ENCODE data around the gene COMMD3. TPM values are rescaled to one million over a fixed set of nuclear protein-coding genes. Genes with fewer than 3 reads are reported as not detected.

The COMMD3 gene
- total and polyA plus RNA-seq, 9 of the 15 experiments (the other 6 are each of a cell fraction or from before 2014, with no cell fraction given), result 50.7 to 217 (median 80.1) TPM

DNA sequence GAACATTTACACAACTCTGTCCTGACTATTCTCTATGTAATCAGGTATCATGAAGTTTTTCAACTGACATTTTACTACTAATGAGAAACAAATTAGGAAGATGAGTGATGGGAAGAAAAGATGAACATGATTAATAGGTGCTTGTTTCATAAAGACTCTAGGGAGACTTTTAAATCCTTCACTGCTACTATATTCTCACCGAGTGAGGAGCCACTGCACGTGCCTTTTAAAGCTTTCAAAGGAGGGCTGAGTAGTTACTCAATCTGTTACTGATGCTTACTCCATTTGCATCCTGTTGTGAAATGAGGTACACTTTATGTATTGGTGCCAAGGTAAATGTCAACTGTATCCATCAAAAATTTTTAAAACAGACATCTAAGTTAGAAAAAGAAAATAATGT lies 1.3 kb upstream of the COMMD3 start (continued):
- TF ChIP-seq TOE1 (IDR thresholded peaks at IDR 0.05; ENCODE audit: borderline replicate concordance), result no peak
- no peak for TF ChIP-seq TOE1 (CRISPR knock-in tag; IDR thresholded peaks at IDR 0.05; ENCODE audit: borderline replicate concordance, low read depth)
- no peak for TF ChIP-seq ZBTB9 (CRISPR knock-in tag; IDR thresholded peaks at IDR 0.05)
- TF ChIP-seq, protein P1, sequence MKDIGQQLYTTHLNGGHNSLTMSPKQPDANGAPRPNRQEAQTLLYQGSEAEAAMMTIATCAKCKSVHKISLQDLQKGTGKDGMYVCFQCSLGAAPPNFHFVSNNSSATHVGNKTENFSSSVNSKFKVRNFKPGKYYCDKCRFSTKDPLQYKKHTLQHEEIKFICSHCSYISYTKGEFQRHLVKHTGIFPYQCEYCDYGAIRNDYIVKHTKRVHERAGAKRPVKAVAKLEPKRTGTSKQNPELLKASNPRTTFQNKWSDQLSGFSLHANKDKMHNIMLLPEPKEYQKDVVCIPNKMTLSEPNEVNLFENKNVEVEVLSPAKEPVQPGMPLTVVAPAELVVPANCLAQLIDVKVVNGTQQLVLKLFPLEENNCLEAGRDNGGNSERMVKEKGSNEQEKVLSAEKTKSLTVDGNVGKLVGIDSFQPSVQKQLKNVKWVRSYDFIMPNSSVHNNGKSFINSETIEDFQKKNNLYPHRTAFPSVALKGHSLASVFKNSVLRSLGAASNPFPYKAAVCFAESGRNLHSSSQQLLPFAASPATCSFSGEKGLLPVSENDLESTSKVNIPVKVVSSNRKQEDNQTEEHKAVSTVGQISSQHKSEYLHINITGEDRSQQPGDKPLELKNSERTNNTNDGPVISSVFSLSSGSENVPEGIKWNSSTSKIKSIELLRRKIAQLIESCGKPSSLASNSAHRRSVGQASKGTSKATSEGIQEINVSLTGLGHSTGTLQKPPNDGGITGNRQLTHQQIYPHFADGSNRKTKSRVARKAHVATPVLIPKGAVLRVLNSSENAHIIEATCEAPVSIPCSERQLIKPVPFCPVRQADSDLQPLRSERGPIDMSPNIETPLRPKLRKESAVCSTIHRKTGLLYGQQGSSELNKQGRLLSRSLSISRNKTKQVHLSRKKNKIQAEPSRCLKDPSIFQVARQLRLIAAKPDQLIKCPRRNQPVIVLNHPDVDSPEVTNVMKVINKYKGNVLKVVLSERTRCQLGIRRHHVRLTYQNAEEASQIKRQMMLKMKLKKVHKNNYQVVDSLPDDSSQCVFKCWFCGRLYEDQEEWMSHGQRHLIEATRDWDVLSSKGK (CRISPR knock-in tag; IDR thresholded peaks at IDR 0.05), result no peak
- TF ChIP-seq, protein P2, sequence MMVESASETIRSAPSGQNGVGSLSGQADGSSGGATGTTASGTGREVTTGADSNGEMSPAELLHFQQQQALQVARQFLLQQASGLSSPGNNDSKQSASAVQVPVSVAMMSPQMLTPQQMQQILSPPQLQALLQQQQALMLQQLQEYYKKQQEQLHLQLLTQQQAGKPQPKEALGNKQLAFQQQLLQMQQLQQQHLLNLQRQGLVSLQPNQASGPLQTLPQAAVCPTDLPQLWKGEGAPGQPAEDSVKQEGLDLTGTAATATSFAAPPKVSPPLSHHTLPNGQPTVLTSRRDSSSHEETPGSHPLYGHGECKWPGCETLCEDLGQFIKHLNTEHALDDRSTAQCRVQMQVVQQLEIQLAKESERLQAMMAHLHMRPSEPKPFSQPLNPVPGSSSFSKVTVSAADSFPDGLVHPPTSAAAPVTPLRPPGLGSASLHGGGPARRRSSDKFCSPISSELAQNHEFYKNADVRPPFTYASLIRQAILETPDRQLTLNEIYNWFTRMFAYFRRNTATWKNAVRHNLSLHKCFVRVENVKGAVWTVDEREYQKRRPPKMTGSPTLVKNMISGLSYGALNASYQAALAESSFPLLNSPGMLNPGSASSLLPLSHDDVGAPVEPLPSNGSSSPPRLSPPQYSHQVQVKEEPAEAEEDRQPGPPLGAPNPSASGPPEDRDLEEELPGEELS (CRISPR knock-in tag; IDR thresholded peaks at IDR 0.05; ENCODE audit: borderline replicate concordance), result no peak
- TF ChIP-seq, protein P3, sequence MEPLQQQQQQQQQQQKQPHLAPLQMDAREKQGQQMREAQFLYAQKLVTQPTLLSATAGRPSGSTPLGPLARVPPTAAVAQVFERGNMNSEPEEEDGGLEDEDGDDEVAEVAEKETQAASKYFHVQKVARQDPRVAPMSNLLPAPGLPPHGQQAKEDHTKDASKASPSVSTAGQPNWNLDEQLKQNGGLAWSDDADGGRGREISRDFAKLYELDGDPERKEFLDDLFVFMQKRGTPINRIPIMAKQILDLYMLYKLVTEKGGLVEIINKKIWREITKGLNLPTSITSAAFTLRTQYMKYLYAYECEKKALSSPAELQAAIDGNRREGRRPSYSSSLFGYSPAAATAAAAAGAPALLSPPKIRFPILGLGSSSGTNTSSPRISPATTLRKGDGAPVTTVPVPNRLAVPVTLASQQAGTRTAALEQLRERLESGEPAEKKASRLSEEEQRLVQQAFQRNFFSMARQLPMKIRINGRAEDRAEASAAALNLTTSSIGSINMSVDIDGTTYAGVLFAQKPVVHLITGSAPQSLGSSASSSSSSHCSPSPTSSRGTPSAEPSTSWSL (CRISPR knock-in tag; IDR thresholded peaks at IDR 0.05; ENCODE audit: borderline replicate concordance), result no peak
- TF ChIP-seq LCOR (CRISPR knock-in tag; IDR thresholded peaks at IDR 0.05), result no peak
- TF ChIP-seq CHD1 (IDR thresholded peaks at IDR 0.05; ENCODE audit: low read length), result no peak
- TF ChIP-seq SLC30A9 (CRISPR knock-in tag; IDR thresholded peaks at IDR 0.05), result no peak
- TF ChIP-seq HNRNPH1 (optimal IDR thresholded peaks at IDR 0.05; ENCODE audit: low read depth, low read length), result no peak
- TF ChIP-seq ZNF436 (CRISPR knock-in tag; IDR thresholded peaks at IDR 0.05), result no peak
- TF ChIP-seq, protein P4, sequence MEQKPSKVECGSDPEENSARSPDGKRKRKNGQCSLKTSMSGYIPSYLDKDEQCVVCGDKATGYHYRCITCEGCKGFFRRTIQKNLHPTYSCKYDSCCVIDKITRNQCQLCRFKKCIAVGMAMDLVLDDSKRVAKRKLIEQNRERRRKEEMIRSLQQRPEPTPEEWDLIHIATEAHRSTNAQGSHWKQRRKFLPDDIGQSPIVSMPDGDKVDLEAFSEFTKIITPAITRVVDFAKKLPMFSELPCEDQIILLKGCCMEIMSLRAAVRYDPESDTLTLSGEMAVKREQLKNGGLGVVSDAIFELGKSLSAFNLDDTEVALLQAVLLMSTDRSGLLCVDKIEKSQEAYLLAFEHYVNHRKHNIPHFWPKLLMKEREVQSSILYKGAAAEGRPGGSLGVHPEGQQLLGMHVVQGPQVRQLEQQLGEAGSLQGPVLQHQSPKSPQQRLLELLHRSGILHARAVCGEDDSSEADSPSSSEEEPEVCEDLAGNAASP (IDR thresholded peaks at IDR 0.05), result no peak
- TF ChIP-seq ETS1 (conservative IDR thresholded peaks at IDR 0.05; ENCODE audit: control insufficient read depth, low read depth, low read length), result no peak
- no peak for TF ChIP-seq MCM5 (IDR thresholded peaks at IDR 0.05; ENCODE audit: low read depth)
- TF ChIP-seq SNIP1 (IDR thresholded peaks at IDR 0.05; ENCODE audit: low read depth), result no peak
- no peak for TF ChIP-seq TEAD1 (CRISPR knock-in tag; IDR thresholded peaks at IDR 0.05)
- TF ChIP-seq ZNF3 (CRISPR knock-in tag; IDR thresholded peaks at IDR 0.05), result no peak
- TF ChIP-seq ZNF217 (CRISPR knock-in tag; IDR thresholded peaks at IDR 0.05), result no peak

Data from K562 (cell line).